Mesendoderm (in vitro differentiated cells): ENCODE data around the gene PIP5K1B.

Experiments
- DNase-seq: peaks from one replicate; pipeline ENCODE4 v3.0.0; 2013
- H2AK5ac ChIP-seq: 2 replicates; pipeline ENCODE4 v1.6.1; 2013; ENCODE audit warnings: low read length, inconsistent platforms
- H2BK120ac ChIP-seq: 2 replicates; pipeline ENCODE4 v1.6.1; 2013; ENCODE audit warnings: low read depth, mild to moderate bottlenecking, low read length, moderate library complexity, mixed read lengths
- H2BK15ac ChIP-seq: replicated peaks from 2 replicates; pipeline ENCODE4 v1.6.1; 2013; ENCODE audit warnings: low read depth, mild to moderate bottlenecking, moderate library complexity
- H2BK5ac ChIP-seq: 2 replicates; pipeline ENCODE4 v1.6.1; 2013; ENCODE audit warnings: low read length, inconsistent platforms
- H3K18ac ChIP-seq: 2 replicates; pipeline ENCODE4 v1.6.1; 2013; ENCODE audit warnings: mild to moderate bottlenecking, low read length, mixed read lengths
- H3K23ac ChIP-seq: one replicate; pipeline ENCODE4 v1.6.1; 2013; ENCODE audit warnings: low read length
- H3K27ac ChIP-seq: 2 replicates; pipeline ENCODE4 v1.5.1; 2013; ENCODE audit warnings: low read depth, mild to moderate bottlenecking, inconsistent platforms, low read length, moderate library complexity
- H3K27me3 ChIP-seq: 2 replicates; pipeline ENCODE4 v1.6.1; 2013; ENCODE audit warnings: low read length, control low read depth, mild to moderate bottlenecking, inconsistent platforms; ENCODE audit not compliant: insufficient read depth, poor library complexity
- H3K36me3 ChIP-seq: 2 replicates; pipeline ENCODE4 v1.6.1; 2013; ENCODE audit warnings: low read length, inconsistent platforms; ENCODE audit not compliant: control insufficient read depth, insufficient read depth
- H3K4ac ChIP-seq: one replicate; pipeline ENCODE4 v1.6.1; 2013; ENCODE audit warnings: low read depth, mild to moderate bottlenecking, low read length, moderate library complexity
- H3K4me1 ChIP-seq: 2 replicates; pipeline ENCODE4 v1.6.1; 2013; ENCODE audit warnings: low read depth, low read length, inconsistent platforms; ENCODE audit not compliant: control insufficient read depth
- H3K4me2 ChIP-seq: 2 replicates; pipeline ENCODE4 v1.6.1; 2013; ENCODE audit warnings: low read length
- H3K4me3 ChIP-seq: 2 replicates; pipeline ENCODE4 v1.5.1; 2013; ENCODE audit warnings: mild to moderate bottlenecking, low read length
- H3K56ac ChIP-seq: one replicate; pipeline ENCODE4 v1.6.1; 2013; ENCODE audit warnings: low read length
- H3K79me1 ChIP-seq: 2 replicates; pipeline ENCODE4 v1.6.1; 2013; ENCODE audit warnings: low read length, inconsistent platforms
- H3K79me2 ChIP-seq: 2 replicates; pipeline ENCODE4 v1.6.1; 2013; ENCODE audit warnings: mild to moderate bottlenecking, low read length; ENCODE audit not compliant: control insufficient read depth, insufficient read depth
- H3K9ac ChIP-seq: 2 replicates; pipeline ENCODE4 v1.6.1; 2013; ENCODE audit warnings: low read length, inconsistent platforms
- H4K5ac ChIP-seq: one replicate; pipeline ENCODE4 v1.6.1; 2013; ENCODE audit warnings: low read length
- H4K8ac ChIP-seq: one replicate; pipeline ENCODE4 v1.6.1; 2013; ENCODE audit warnings: low read depth, mild to moderate bottlenecking, control low read depth, low read length, moderate library complexity
- WGBS: extraction: QIAGEN DNeasy Blood & Tissue Kit; methylation state at CpG from one replicate; pipeline ENCODE4 v1.1.7; 2013; ENCODE audit warnings: low lambda C conversion rate, missing lambda C conversion rate; ENCODE audit not compliant: insufficient coverage; ENCODE audit errors: extremely low coverage; 5-methylcytosine and 5-hydroxymethylcytosine counted together

The PIP5K1B gene

GRCh38 chr9:69018737-69019136, 313.7 kb downstream of the PIP5K1B start:
- no peak overlapping the region for H4K5ac ChIP-seq
- H3K4me2 ChIP-seq, result no peak overlapping the region
- no peak overlapping the region for H2BK120ac ChIP-seq
- no peak overlapping the region for H2BK15ac ChIP-seq
- H3K4me3 ChIP-seq, result no peak overlapping the region
- no peak overlapping the region for H2BK5ac ChIP-seq
- H3K18ac ChIP-seq, result no peak overlapping the region
- no peaks in the 10 kb centered on the region for H3K79me1 ChIP-seq
- no peak overlapping the region for H3K56ac ChIP-seq
- H3K27ac ChIP-seq, result no peak overlapping the region
- WGBS, result no CpG with 5 or more reads among the region's 5 CpGs
- H3K23ac ChIP-seq, result no peak overlapping the region
- no peak for DNase-seq
- no peak overlapping the region for H3K9ac ChIP-seq
- no peaks in the 10 kb centered on the region for H3K79me2 ChIP-seq
- H3K36me3 ChIP-seq, result no peaks in the 10 kb centered on the region
- no peak overlapping the region for H4K8ac ChIP-seq
- no peak overlapping the region for H3K4ac ChIP-seq
- H3K27me3 ChIP-seq, result no peaks in the 10 kb centered on the region
- H3K4me1 ChIP-seq, result no peaks in the 10 kb centered on the region
- no peak overlapping the region for H2AK5ac ChIP-seq

GRCh38 chr9:69019808-69020207, 314.8 kb downstream of the PIP5K1B start:
- Histone ChIP-seq H3K79me1 (no peaks in the 10 kb centered on the region), H3K4ac (no peak overlapping the region), H3K27me3 (no peaks in the 10 kb centered on the region), H3K27ac (no peak overlapping the region), H2AK5ac (no peak overlapping the region), H3K79me2 (no peaks in the 10 kb centered on the region), H4K8ac (no peak overlapping the region), H2BK120ac (no peak overlapping the region), H3K4me2 (no peak overlapping the region), H3K56ac (no peak overlapping the region), H3K18ac (no peak overlapping the region), H4K5ac (no peak overlapping the region), H3K36me3 (no peaks in the 10 kb centered on the region), H3K23ac (no peak overlapping the region), H3K4me1 (no peaks in the 10 kb centered on the region), H2BK15ac (no peak overlapping the region), H2BK5ac (no peak overlapping the region), H3K4me3 (no peak overlapping the region), H3K9ac (no peak overlapping the region)
- WGBS, result no CpG with 5 or more reads among the region's 3 CpGs
- DNase-seq, result no peak

GRCh38 chr9:69020301-69021145, 315.5 kb downstream of the PIP5K1B start:
- no peak for DNase-seq
- H3K9ac ChIP-seq, result no peak overlapping the region
- no peaks in the 10 kb centered on the region for H3K36me3 ChIP-seq
- no peak overlapping the region for H2BK15ac ChIP-seq
- no peak overlapping the region for H3K4ac ChIP-seq
- no peak overlapping the region for H2AK5ac ChIP-seq
- H3K4me3 ChIP-seq, result no peak overlapping the region
- no peak overlapping the region for H4K8ac ChIP-seq
- no peak overlapping the region for H3K23ac ChIP-seq
- no peaks in the 10 kb centered on the region for H3K79me1 ChIP-seq
- H3K4me2 ChIP-seq, result no peak overlapping the region
- no peaks in the 10 kb centered on the region for H3K79me2 ChIP-seq
- H2BK5ac ChIP-seq, result no peak overlapping the region
- H3K27ac ChIP-seq, result no peak overlapping the region
- WGBS, result no CpG with 5 or more reads among the region's 8 CpGs
- no peak overlapping the region for H3K18ac ChIP-seq
- no peak overlapping the region for H4K5ac ChIP-seq
- no peaks in the 10 kb centered on the region for H3K4me1 ChIP-seq
- H3K27me3 ChIP-seq, result no peaks in the 10 kb centered on the region
- H3K56ac ChIP-seq, result no peak overlapping the region
- H2BK120ac ChIP-seq, result no peak overlapping the region

GRCh38 chr9:69023650-69024049, 318.6 kb downstream of the PIP5K1B start:
- no peak overlapping the region for H2BK120ac ChIP-seq
- H2AK5ac ChIP-seq, result no peak overlapping the region
- no peaks in the 10 kb centered on the region for H3K4me1 ChIP-seq
- H3K18ac ChIP-seq, result no peak overlapping the region
- no peaks in the 10 kb centered on the region for H3K27me3 ChIP-seq
- H3K79me1 ChIP-seq, result no peaks in the 10 kb centered on the region
- H3K23ac ChIP-seq, result no peak overlapping the region
- WGBS, result no CpG with 5 or more reads among the region's 7 CpGs
- no peak overlapping the region for H2BK5ac ChIP-seq
- H2BK15ac ChIP-seq, result no peak overlapping the region
- no peak overlapping the region for H3K4ac ChIP-seq
- DNase-seq, result no peak
- no peaks in the 10 kb centered on the region for H3K36me3 ChIP-seq
- no peak overlapping the region for H3K9ac ChIP-seq
- no peak overlapping the region for H4K5ac ChIP-seq
- no peak overlapping the region for H3K4me2 ChIP-seq
- no peak overlapping the region for H3K56ac ChIP-seq
- no peaks in the 10 kb centered on the region for H3K79me2 ChIP-seq
- no peak overlapping the region for H3K27ac ChIP-seq
- H3K4me3 ChIP-seq, result no peak overlapping the region
- no peak overlapping the region for H4K8ac ChIP-seq

- H3K79me2 ChIP-seq, result no peaks in the 10 kb centered on the region
- no CpG with 5 or more reads among the region's 5 CpGs for WGBS
- H3K9ac ChIP-seq, result no peak overlapping the region
- no peak overlapping the region for H4K5ac ChIP-seq
- H3K79me1 ChIP-seq, result no peaks in the 10 kb centered on the region
- no peak overlapping the region for H3K27ac ChIP-seq
- H2BK15ac ChIP-seq, result no peak overlapping the region
- H4K8ac ChIP-seq, result no peak overlapping the region
- no peaks in the 10 kb centered on the region for H3K4me1 ChIP-seq
- no peak overlapping the region for H3K4me2 ChIP-seq
- no peaks in the 10 kb centered on the region for H3K36me3 ChIP-seq
- no peak overlapping the region for H2AK5ac ChIP-seq
- H2BK120ac ChIP-seq, result no peak overlapping the region
- H3K27me3 ChIP-seq, result no peaks in the 10 kb centered on the region
- H3K23ac ChIP-seq, result no peak overlapping the region
- no peak overlapping the region for H3K4me3 ChIP-seq
- H3K18ac ChIP-seq, result no peak overlapping the region
- H2BK5ac ChIP-seq, result no peak overlapping the region
- H3K56ac ChIP-seq, result no peak overlapping the region
- DNase-seq, result peak; percentile 78
- no peak overlapping the region for H3K4ac ChIP-seq
Measured at GRCh38 chr9:69027355-69028097, 322.5 kb downstream of the PIP5K1B start.
